Calu3 (cell line): Measurements from ENCODE around the gene DMD. TPM values are rescaled to one million over a fixed set of nuclear protein-coding genes. Genes with fewer than 3 reads are reported as not detected.
"Not testable (repeated sequence)": the region's sequence is repeated elsewhere in the genome, so short reads cannot be mapped to it uniquely, and the experiment has no call there.

Experiments used
- BruUV-seq: library from RNA; stranded (reverse); fragments of 400-500 nt; replicated peaks from 2 replicates; lab custom pipeline; 2021; lab: Mats Ljungman, UMichigan
- CTCF ChIA-PET: fragments of 300-600 bp; sonication (Branson Sonifier 250); formaldehyde crosslinking; loops from one replicate; lab custom pipeline; 2022; ENCODE audit warnings: antibody characterized with exemption; lab: Charles Lee
- DNase-seq: peaks from one replicate; pipeline ENCODE4 v3.0.0; 2022
- H3K27ac Mint-ChIP-seq: one replicate; pipeline ENCODE4 v1.8.0; 2022; ENCODE audit warnings: mixed read lengths; ENCODE audit not compliant: unreplicated experiment
- H3K27me3 Mint-ChIP-seq: one replicate; pipeline ENCODE4 v1.8.0; 2022; ENCODE audit warnings: mixed read lengths; ENCODE audit not compliant: unreplicated experiment
- H3K36me3 Mint-ChIP-seq: one replicate; pipeline ENCODE4 v1.8.0; 2022; ENCODE audit warnings: mild to moderate bottlenecking, moderate library complexity, mixed read lengths; ENCODE audit not compliant: insufficient read depth, unreplicated experiment
- H3K4me1 Mint-ChIP-seq: one replicate; pipeline ENCODE4 v1.8.0; 2022; ENCODE audit warnings: mild to moderate bottlenecking, low read depth, mixed read lengths; ENCODE audit not compliant: unreplicated experiment
- H3K4me3 Mint-ChIP-seq: one replicate; pipeline ENCODE4 v1.8.0; 2022; ENCODE audit warnings: mild to moderate bottlenecking, low read depth, moderate library complexity, mixed read lengths; ENCODE audit not compliant: unreplicated experiment
- H3K9me3 Mint-ChIP-seq: one replicate; pipeline ENCODE4 v1.8.0; 2022; ENCODE audit warnings: low read depth, mixed read lengths; ENCODE audit not compliant: unreplicated experiment
- intact Hi-C: fragments of 100-400 bp; cut with micrococcal nuclease; formaldehyde crosslinking; loops from one replicate; pipeline ENCODE4 v1.10.0; 2022; ENCODE audit not compliant: unreplicated experiment
- total RNA-seq: library from RNA; stranded (reverse); gene quantifications from 2 replicates; pipeline ENCODE4 v1.2.3, GENCODE V29; 2022
- TF ChIP-seq, protein P1 (sequence below): fragments of 200-600 bp; IDR thresholded peaks from one replicate; pipeline ENCODE4 v1.8.0; 2022; ENCODE audit warnings: antibody characterized with exemption; ENCODE audit not compliant: unreplicated experiment

DMD gene
- total RNA-seq, 1 experiment from 2014 or later = 11.6 TPM

DNA sequence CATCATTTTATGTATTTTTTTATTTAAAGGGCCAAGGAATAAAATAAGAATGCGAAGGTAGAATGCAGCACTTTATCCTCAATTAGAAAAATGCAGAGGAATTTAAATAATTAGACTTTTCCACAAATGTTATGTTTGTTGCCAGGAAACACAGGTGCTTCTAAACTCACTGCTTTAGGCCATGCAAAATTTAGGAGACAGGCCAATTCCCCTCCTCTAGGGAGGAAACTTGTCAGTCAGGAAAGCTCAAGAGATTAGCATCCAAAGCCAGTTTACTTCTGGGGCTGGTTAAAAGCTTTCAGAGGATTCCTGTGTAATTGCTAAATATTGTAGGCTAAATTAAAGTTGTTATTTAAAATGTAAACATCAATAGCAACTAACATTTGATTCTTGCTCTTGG lies 124.5 kb downstream of the DMD start:
- intact Hi-C loops = no loop called here
- no peaks in the 10 kb centered on the region for H3K36me3 Mint-ChIP-seq
- TF ChIP-seq, protein P1, sequence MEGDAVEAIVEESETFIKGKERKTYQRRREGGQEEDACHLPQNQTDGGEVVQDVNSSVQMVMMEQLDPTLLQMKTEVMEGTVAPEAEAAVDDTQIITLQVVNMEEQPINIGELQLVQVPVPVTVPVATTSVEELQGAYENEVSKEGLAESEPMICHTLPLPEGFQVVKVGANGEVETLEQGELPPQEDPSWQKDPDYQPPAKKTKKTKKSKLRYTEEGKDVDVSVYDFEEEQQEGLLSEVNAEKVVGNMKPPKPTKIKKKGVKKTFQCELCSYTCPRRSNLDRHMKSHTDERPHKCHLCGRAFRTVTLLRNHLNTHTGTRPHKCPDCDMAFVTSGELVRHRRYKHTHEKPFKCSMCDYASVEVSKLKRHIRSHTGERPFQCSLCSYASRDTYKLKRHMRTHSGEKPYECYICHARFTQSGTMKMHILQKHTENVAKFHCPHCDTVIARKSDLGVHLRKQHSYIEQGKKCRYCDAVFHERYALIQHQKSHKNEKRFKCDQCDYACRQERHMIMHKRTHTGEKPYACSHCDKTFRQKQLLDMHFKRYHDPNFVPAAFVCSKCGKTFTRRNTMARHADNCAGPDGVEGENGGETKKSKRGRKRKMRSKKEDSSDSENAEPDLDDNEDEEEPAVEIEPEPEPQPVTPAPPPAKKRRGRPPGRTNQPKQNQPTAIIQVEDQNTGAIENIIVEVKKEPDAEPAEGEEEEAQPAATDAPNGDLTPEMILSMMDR = no peak
- no peaks in the 10 kb centered on the region for H3K9me3 Mint-ChIP-seq
- no peaks in the 10 kb centered on the region for H3K4me1 Mint-ChIP-seq
- no peak overlapping the region for H3K27ac Mint-ChIP-seq
- BruUV-seq = no TSS peak
- no peaks in the 10 kb centered on the region for H3K27me3 Mint-ChIP-seq
- no peak overlapping the region for H3K4me3 Mint-ChIP-seq
- no peak for DNase-seq
- CTCF ChIA-PET = no interaction called here

DNA sequence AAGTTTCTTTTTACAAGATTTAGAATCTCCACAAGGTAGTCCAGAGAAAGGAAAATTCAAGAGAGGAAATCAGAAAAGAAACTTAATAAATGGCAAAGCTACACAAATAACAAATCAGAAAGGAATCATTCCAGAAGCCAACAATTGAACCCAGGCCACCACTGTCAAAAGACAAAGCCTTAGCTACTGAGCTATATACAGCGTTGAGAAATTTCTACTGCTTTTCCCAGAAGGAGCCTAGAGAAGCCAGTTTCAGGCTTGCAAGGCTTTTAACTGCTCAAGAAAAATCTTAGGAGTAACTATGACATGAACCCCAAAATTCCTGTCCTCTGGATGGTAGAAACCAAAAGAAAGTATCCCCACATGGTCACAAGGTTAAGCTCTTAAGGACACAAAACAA lies 129.0 kb downstream of the DMD start:
- Mint-ChIP-seq H3K27ac (no peak overlapping the region), H3K27me3 (no peaks in the 10 kb centered on the region), H3K9me3 (no peaks in the 10 kb centered on the region), H3K4me3 (no peak overlapping the region), H3K4me1 (no peaks in the 10 kb centered on the region), H3K36me3 (no peaks in the 10 kb centered on the region)
- intact Hi-C loops = no loop called here
- BruUV-seq = no TSS peak
- CTCF ChIA-PET = interaction anchor here (0.8 kb wide), 1 partner anchor 34 kb away, joined by 4 read pairs; no protein-coding TSS in a partner anchor
- DNase-seq = no peak
- TF ChIP-seq, protein P1 = no peak

DNA sequence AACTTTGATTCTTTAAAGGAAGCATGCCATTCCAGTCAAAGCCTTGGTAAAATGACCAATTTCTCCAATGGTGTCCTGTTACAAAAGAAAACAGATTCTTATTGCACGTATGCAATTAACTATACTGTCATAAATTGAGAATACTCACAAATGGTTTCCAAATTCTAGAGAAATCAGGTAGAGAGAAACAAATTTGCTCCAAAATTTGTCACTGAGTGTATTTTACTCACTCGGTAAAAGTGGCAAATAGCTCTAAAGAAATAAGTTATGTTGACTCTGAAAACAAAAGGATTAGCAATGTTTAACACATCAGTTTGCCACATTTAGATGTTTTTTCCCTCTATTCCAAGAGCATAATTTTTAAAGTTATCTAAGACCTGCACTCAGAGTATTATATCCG lies 133.1 kb downstream of the DMD start:
- H3K4me1 Mint-ChIP-seq = no peaks in the 10 kb centered on the region
- CTCF ChIA-PET = no interaction called here
- no peaks in the 10 kb centered on the region for H3K27me3 Mint-ChIP-seq
- H3K9me3 Mint-ChIP-seq = no peaks in the 10 kb centered on the region
- H3K4me3 Mint-ChIP-seq = no peak overlapping the region
- intact Hi-C loops = no loop called here
- DNase-seq = no peak
- H3K36me3 Mint-ChIP-seq = no peaks in the 10 kb centered on the region
- TF ChIP-seq, protein P1 = no peak
- H3K27ac Mint-ChIP-seq = no peak overlapping the region
- BruUV-seq = no TSS peak

DNA sequence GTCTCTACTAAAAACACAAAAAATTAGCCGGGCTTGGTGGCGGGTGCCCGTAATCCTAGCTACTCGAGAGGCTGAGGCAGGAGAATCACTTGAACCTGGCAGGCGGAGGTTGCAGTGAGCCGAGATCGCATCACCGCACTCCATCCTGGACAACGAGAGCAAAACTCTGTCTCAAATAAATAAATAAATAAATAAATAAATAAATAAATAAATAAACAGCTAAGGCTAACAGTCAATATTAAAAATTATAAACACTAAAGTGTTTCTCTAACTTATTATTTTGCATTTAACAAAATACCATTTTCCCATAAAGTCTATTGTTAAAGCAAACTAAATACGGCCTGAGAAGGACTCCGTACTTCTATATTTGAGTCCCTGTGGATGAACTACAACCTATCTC lies 137.7 kb downstream of the DMD start:
- H3K4me3 Mint-ChIP-seq, DNase-seq, H3K36me3 Mint-ChIP-seq, H3K27me3 Mint-ChIP-seq, CTCF ChIA-PET, H3K4me1 Mint-ChIP-seq, H3K27ac Mint-ChIP-seq, intact Hi-C loops, BruUV-seq, H3K9me3 Mint-ChIP-seq: not testable (repeated sequence)

DNA sequence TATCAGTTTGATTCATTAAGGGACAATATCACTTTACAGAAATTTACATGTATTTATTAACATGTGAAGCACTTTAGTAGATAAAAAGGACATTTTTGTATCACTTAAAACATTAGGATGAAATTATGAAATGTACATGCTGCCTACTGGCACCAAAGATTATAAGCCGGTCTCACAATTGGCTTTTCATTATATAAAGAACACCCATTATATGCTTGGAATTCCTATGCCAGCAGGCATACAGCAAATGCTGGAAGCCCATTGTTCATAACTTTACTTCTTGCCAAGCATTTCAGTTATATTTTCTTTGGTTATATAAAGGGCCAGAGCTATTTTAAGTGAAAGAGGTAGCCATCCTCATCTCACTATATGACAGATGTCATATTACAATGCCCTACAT lies 145.9 kb downstream of the DMD start:
- Mint-ChIP-seq H3K9me3 (peaks cover 4% of the 10 kb centered on the region), H3K36me3 (no peaks in the 10 kb centered on the region), H3K27me3 (no peaks in the 10 kb centered on the region), H3K4me3 (no peak overlapping the region), H3K4me1 (no peaks in the 10 kb centered on the region), H3K27ac (no peak overlapping the region)
- CTCF ChIA-PET = no interaction called here
- intact Hi-C loops = no loop called here
- no TSS peak for BruUV-seq
- DNase-seq = no peak
- TF ChIP-seq, protein P1 = no peak
